WTC11 (cell line): ENCODE measurements around the gene ZDHHC21. TPM values are rescaled to one million over a fixed set of nuclear protein-coding genes. Genes with fewer than 3 reads are reported as not detected.
"Not testable (repeated sequence)": the region's sequence is repeated elsewhere in the genome, so short reads cannot be mapped to it uniquely, and the experiment has no call there.

Experiments used
- ATAC-seq: fragments of 200-7000 bp; cut with Tn5 transposase; 2 replicates; pipeline ENCODE4 v1.10.0; 2021; ENCODE audit warnings: mild to moderate bottlenecking, moderate library complexity
- CTCF ChIA-PET: fragments of 300-600 bp; sonication (Branson Sonifier 250); formaldehyde crosslinking; loops from one replicate; lab custom pipeline; 2021; ENCODE audit warnings: antibody characterized with exemption; lab: Charles Lee
- POLR2A ChIA-PET: fragments of 350-600 bp; sonication (Branson Sonifier 250); formaldehyde crosslinking; loops from one replicate; lab custom pipeline; 2021; ENCODE audit warnings: antibody characterized with exemption; lab: Charles Lee
- DNase-seq: peaks from one replicate; pipeline ENCODE4 v3.0.0; 2021; ENCODE audit warnings: low spot score
- H3K27ac Mint-ChIP-seq: 2 replicates; pipeline ENCODE4 v1.8.0; 2021; ENCODE audit warnings: mixed read lengths
- H3K27me3 Mint-ChIP-seq: 2 replicates; pipeline ENCODE4 v1.8.0; 2021; ENCODE audit warnings: low read depth, mild to moderate bottlenecking, moderate library complexity, mixed read lengths
- H3K36me3 Mint-ChIP-seq: 2 replicates; pipeline ENCODE4 v1.8.0; 2021; ENCODE audit warnings: mixed read lengths
- H3K4me1 Mint-ChIP-seq: 2 replicates; pipeline ENCODE4 v1.8.0; 2022; ENCODE audit warnings: mixed read lengths
- H3K4me3 Mint-ChIP-seq: 2 replicates; pipeline ENCODE4 v1.8.0; 2021; ENCODE audit warnings: mild to moderate bottlenecking, moderate library complexity, mixed read lengths
- H3K9me3 Mint-ChIP-seq: 2 replicates; pipeline ENCODE4 v1.8.0; 2021; ENCODE audit warnings: mixed read lengths
- AR ChIP-seq: fragments of 250-450 bp; sonication (Bioruptor Pico); IDR thresholded peaks from 2 replicates; pipeline ENCODE4 v1.9.0; 2021; ENCODE audit warnings: mild to moderate bottlenecking
- ATF1 ChIP-seq: sonication (generic); formaldehyde crosslinking; IDR thresholded peaks from 2 replicates; pipeline ENCODE4 v1.8.1; 2023; ENCODE audit warnings: mild to moderate bottlenecking, moderate library complexity, missing genetic modification reagents
- ATF3 ChIP-seq: sonication (generic); formaldehyde crosslinking; conservative IDR thresholded peaks from 2 replicates; pipeline ENCODE4 v1.8.1; 2022; ENCODE audit warnings: mild to moderate bottlenecking, missing genetic modification reagents
- E2F4 ChIP-seq: sonication (generic); formaldehyde crosslinking; IDR thresholded peaks from 2 replicates; pipeline ENCODE4 v1.8.1; 2022; ENCODE audit warnings: low read depth, mild to moderate bottlenecking, moderate library complexity, missing genetic modification reagents, borderline replicate concordance
- IRF2 ChIP-seq: sonication (generic); formaldehyde crosslinking; IDR thresholded peaks from 2 replicates; pipeline ENCODE4 v1.8.0; 2022; ENCODE audit warnings: low read depth, missing genetic modification reagents, borderline replicate concordance
- MXD4 ChIP-seq: fragments of 250-450 bp; sonication (Bioruptor Pico); IDR thresholded peaks from 2 replicates; pipeline ENCODE4 v1.8.0; 2021; ENCODE audit warnings: mild to moderate bottlenecking, moderate library complexity, borderline replicate concordance
- NR2C2 ChIP-seq: sonication (generic); formaldehyde crosslinking; IDR thresholded peaks from 2 replicates; pipeline ENCODE4 v1.8.0; 2022; ENCODE audit warnings: mild to moderate bottlenecking, missing genetic modification reagents
- RORB ChIP-seq: fragments of 250-450 bp; sonication (Bioruptor Pico); IDR thresholded peaks from 2 replicates; pipeline ENCODE4 v1.9.0; 2021; ENCODE audit warnings: mild to moderate bottlenecking
- TCF7 ChIP-seq: sonication (generic); formaldehyde crosslinking; IDR thresholded peaks from 2 replicates; pipeline ENCODE4 v1.8.0; 2022; ENCODE audit warnings: mild to moderate bottlenecking, low read depth, missing genetic modification reagents, moderate library complexity
- USF1 ChIP-seq: sonication (generic); formaldehyde crosslinking; IDR thresholded peaks from 2 replicates; pipeline ENCODE4 v1.8.0; 2022; ENCODE audit warnings: mild to moderate bottlenecking, missing genetic modification reagents
- USF2 ChIP-seq: sonication (generic); formaldehyde crosslinking; IDR thresholded peaks from 2 replicates; pipeline ENCODE4 v1.8.1; 2023; ENCODE audit warnings: mild to moderate bottlenecking, missing genetic modification reagents, moderate library complexity
- total RNA-seq: library from RNA; stranded (reverse); gene quantifications from 3 replicates; pipeline ENCODE4 v1.2.3, GENCODE V29; 2021
- TF ChIP-seq, protein P1 (sequence below): sonication (generic); formaldehyde crosslinking; IDR thresholded peaks from 2 replicates; pipeline ENCODE4 v1.8.0; 2023; ENCODE audit warnings: mild to moderate bottlenecking, missing genetic modification reagents
- TF ChIP-seq, protein P2 (sequence below): sonication (generic); formaldehyde crosslinking; IDR thresholded peaks from 2 replicates; pipeline ENCODE4 v1.8.0; 2022; ENCODE audit warnings: mild to moderate bottlenecking, missing genetic modification reagents
- TF ChIP-seq, protein P3 (sequence below): sonication (generic); formaldehyde crosslinking; IDR thresholded peaks from 2 replicates; pipeline ENCODE4 v1.8.0; 2022; ENCODE audit warnings: mild to moderate bottlenecking, missing genetic modification reagents

Gene ZDHHC21
- total RNA-seq, 1 experiment from 2014 or later, result 6.7 TPM

DNA sequence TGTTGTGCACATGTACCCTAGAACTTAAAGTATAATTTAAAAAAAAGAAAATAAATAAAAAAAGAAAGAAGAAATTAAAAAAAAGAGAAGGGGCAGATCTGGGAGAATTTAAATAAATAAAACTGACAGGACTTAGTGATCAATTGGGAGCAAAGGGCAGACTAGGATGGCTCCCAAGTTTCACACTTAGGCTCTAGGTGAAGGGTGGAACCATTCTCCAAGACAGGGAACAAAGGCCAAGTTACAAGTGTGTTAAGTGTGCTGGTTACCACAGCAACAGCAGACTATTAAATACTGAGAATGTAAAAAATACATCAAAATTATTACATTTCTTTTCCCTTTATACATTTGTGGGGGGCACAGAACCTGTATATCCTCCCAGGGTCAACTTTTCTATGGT is 7.1 kb downstream of the ZDHHC21 start (continued):
- TF ChIP-seq USF2 (no peak), USF1 (no peak), MXD4 (no peak), ATF3 (CRISPR knock-in tag) (no peak), RORB (CRISPR knock-in tag) (no peak), TCF7 (CRISPR knock-in tag) (no peak), ATF1 (CRISPR knock-in tag) (no peak), AR (CRISPR knock-in tag) (no peak), E2F4 (no peak)
- TF ChIP-seq, protein P1, sequence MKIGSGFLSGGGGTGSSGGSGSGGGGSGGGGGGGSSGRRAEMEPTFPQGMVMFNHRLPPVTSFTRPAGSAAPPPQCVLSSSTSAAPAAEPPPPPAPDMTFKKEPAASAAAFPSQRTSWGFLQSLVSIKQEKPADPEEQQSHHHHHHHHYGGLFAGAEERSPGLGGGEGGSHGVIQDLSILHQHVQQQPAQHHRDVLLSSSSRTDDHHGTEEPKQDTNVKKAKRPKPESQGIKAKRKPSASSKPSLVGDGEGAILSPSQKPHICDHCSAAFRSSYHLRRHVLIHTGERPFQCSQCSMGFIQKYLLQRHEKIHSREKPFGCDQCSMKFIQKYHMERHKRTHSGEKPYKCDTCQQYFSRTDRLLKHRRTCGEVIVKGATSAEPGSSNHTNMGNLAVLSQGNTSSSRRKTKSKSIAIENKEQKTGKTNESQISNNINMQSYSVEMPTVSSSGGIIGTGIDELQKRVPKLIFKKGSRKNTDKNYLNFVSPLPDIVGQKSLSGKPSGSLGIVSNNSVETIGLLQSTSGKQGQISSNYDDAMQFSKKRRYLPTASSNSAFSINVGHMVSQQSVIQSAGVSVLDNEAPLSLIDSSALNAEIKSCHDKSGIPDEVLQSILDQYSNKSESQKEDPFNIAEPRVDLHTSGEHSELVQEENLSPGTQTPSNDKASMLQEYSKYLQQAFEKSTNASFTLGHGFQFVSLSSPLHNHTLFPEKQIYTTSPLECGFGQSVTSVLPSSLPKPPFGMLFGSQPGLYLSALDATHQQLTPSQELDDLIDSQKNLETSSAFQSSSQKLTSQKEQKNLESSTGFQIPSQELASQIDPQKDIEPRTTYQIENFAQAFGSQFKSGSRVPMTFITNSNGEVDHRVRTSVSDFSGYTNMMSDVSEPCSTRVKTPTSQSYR (CRISPR knock-in tag), result no peak
- TF ChIP-seq, protein P2, sequence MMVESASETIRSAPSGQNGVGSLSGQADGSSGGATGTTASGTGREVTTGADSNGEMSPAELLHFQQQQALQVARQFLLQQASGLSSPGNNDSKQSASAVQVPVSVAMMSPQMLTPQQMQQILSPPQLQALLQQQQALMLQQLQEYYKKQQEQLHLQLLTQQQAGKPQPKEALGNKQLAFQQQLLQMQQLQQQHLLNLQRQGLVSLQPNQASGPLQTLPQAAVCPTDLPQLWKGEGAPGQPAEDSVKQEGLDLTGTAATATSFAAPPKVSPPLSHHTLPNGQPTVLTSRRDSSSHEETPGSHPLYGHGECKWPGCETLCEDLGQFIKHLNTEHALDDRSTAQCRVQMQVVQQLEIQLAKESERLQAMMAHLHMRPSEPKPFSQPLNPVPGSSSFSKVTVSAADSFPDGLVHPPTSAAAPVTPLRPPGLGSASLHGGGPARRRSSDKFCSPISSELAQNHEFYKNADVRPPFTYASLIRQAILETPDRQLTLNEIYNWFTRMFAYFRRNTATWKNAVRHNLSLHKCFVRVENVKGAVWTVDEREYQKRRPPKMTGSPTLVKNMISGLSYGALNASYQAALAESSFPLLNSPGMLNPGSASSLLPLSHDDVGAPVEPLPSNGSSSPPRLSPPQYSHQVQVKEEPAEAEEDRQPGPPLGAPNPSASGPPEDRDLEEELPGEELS (CRISPR knock-in tag), result no peak

DNA sequence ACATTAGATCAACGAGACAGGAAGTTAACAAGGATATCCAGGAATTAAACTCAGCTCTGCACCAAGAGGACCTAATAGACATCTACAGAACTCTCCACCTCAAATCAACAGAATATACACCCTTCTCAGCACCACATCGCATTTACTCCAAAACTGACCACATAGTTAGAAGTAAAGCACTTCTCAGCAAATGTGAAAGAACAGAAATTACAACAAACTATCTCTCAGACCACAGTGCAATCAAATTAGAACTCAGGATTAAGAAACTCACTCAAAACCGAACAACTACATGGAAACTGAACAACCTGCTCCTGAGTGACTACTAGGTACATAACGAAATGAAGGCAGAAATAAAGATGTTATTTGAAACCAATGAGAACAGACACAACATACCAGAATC is 10.6 kb downstream of the ZDHHC21 start:
- not testable (repeated sequence) for H3K4me3 Mint-ChIP-seq

GRCh38 chr9:14678776-14679175 is 14.5 kb downstream of the ZDHHC21 start:
- no peak for DNase-seq
- no peak for ATAC-seq
- Mint-ChIP-seq H3K36me3 (peaks cover 4% of the 10 kb centered on the region; the same call in 1 of the 2 replicates), H3K4me1 (peaks cover 5% of the 10 kb centered on the region; the same call in 1 of the 2 replicates), H3K27me3 (no peaks in the 10 kb centered on the region), H3K27ac (no peak overlapping the region), H3K9me3 (no peaks in the 10 kb centered on the region), H3K4me3 (no peak overlapping the region)
- ChIA-PET POLR2A (no interaction called here), CTCF (no interaction called here)
- no peak for TF ChIP-seq IRF2 (CRISPR knock-in tag)
- TF ChIP-seq, protein P3, sequence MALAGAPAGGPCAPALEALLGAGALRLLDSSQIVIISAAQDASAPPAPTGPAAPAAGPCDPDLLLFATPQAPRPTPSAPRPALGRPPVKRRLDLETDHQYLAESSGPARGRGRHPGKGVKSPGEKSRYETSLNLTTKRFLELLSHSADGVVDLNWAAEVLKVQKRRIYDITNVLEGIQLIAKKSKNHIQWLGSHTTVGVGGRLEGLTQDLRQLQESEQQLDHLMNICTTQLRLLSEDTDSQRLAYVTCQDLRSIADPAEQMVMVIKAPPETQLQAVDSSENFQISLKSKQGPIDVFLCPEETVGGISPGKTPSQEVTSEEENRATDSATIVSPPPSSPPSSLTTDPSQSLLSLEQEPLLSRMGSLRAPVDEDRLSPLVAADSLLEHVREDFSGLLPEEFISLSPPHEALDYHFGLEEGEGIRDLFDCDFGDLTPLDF (CRISPR knock-in tag), result no peak
- no peak for TF ChIP-seq E2F4
- no peak for TF ChIP-seq NR2C2
- TF ChIP-seq AR (CRISPR knock-in tag), result no peak

More for the DNA sequence above, 10.6 kb downstream of the ZDHHC21 start:
- H3K9me3 Mint-ChIP-seq, H3K4me1 Mint-ChIP-seq, DNase-seq, CTCF ChIA-PET, H3K27ac Mint-ChIP-seq, POLR2A ChIA-PET, ATAC-seq, H3K27me3 Mint-ChIP-seq: not testable (repeated sequence)
- peaks cover 22% of the 10 kb centered on the region for H3K36me3 Mint-ChIP-seq
